GM21786 (cell line): Measurements from ENCODE around the gene MACROH2A1.

ENCODE experiments used
- ATAC-seq: cut with Tn5 transposase; IDR thresholded peaks from one replicate; pipeline ENCODE4 v1.9.1; 2021; ENCODE audit not compliant: unreplicated experiment

MACROH2A1 gene

DNA sequence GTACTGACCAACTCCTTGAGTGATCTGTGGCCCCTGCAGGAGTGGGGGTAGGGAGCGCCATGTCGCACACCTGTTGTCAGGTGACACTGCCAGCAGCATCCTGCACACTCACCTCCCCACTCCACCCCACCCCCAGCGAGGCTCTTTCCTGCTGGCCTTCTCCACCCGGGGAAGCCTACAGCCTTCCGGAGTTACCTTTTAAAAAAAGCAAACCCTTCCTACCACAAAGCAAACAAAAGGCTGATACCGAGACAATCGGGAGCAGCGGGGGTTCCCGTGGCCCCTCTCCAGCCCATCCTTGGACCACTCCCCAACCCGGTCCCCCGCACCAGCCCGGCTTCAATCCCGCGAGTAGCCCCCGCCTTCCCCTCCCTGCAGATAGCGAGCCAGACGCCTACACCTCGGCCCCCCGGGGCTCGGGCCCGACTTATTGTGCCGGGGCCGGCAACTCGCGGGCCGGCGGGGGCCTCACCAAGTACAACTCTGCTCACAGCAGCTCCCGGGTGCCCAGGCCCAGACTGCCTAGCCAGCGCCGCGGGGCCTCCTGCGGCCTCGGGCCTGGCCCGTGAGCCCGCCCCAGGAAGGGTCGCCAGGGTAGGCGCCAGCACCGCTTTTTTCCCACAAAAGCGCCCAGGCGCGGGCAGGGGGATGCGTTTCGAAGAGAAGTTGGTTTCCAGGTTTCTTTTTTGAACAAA, 724 bp downstream of the MACROH2A1 start:
- ATAC-seq: no peak

DNA sequence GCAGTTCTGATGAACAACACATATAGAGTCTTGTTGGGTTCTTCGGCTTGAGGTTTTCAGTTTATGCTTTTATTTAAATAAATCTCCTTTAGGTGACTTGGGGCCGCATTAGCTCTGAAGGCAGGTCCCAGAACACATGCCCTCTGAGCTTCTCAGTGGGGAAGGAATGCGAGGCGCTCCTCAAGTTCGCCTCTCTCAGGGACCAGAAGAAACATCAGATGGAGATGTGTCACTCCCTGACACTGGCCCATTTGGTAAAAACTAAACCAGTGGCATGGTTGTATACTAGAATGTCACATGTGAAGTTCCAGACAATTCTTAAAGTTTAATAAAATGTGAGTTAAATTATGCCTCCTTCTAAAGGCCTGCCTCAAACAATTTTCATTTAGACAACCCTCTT, 1.9 kb downstream of the MACROH2A1 start:
- no peak for ATAC-seq

GRCh38 chr5:135396459-135397055, 2.5 kb downstream of the MACROH2A1 start:
- no peak for ATAC-seq

- no peak for ATAC-seq
Measured at GRCh38 chr5:135395866-135396265, 3.2 kb downstream of the MACROH2A1 start.

DNA sequence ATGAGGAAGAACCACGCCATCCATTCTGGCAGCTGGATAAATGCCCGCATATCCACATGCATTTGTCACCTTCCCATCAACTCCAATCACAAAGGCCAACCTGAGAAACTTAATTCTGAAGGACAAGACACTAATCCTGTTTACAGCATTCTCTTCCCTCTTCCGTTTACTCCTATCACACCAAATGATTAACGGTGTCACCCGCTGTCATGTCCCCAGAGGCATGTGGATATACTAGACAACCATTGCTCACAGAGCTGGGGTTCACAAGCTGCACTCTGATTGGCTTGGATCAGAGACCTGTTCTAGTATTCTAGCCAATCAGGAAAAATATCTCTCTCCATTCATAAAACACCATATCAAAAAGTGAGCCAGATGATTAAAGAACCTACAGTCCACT, 3.6 kb downstream of the MACROH2A1 start:
- ATAC-seq: no peak

DNA sequence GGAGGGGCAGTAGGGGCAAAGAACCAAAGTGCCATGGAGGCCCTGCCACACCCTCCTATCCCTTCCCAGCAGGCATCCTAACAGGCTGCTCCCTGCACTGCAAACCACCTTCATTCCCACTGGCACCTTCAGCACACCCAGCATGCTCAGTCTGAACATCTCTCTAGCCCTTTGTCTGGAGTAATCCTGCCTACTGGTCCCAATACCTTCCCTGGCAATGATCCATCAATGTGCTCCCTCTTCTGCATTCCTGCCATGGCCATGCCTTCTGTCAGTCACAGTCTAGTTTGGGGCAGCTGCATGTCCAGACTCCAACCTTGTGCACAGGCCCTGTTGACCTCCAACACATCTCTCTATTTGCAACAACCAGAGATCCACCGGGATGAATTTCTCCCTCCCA, 4.9 kb downstream of the MACROH2A1 start:
- no peak for ATAC-seq

- ATAC-seq: no peak
Measured at GRCh38 chr5:135393691-135394090, 5.3 kb downstream of the MACROH2A1 start.

DNA sequence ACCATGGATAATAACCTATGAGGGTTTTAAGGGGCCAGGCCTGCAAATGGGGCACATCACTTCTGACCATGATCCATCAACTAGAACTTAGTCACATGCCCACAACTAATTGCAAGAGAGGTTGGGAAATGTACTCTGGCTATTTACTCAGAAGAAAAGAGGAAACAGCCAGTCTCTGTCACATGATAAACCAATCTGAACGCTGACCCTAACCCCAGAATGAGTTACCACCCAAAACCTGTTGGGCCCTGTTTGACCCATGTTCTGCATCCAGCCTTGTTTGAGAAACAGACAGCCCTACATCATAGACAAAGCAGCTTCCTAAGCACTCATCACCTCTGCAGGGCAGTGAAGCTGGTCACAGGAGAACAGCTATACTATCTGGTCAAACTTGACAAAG, 5.8 kb downstream of the MACROH2A1 start:
- no peak for ATAC-seq

GRCh38 chr5:135392256-135392655, 6.8 kb downstream of the MACROH2A1 start:
- ATAC-seq: peak; percentile 50

GRCh38 chr5:135391869-135392255, 7.2 kb downstream of the MACROH2A1 start:
- ATAC-seq: peak; percentile 3

DNA sequence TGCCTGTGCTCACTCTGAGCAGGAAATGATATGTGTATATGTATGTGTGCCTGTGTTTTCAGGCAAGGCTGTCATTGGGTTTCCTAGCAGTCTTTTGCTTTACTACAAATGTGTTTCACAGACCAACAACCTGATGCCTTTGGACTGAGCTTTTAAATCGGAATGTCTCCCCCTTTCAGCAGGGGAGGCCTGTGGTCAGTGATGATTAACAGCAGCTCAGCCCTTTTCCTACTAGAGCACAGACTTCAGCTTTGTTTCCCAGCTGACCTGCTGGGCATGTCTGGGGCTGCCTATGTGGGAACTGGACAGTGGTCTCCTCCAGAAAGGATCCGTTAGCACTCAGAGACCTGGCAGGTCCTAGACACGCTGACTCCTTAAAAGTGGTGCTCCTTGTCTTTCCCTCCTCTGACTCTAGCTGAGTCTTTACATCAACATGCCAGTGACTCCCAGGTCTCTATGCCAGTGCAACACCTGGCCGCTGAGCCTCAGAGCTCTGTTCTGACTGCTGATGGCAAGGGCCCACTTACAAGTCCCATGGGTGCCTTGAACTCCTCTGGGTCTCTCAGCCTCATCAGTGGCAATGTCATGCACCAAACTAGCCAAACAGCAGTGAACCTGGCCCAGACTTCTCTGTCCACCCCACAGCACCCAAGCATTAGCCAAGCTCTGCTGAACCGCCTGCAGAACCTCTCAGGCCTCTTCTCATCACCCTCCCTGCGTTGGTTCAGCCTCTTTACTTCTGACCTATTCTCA, 7.7 kb downstream of the MACROH2A1 start:
- no peak for ATAC-seq

DNA sequence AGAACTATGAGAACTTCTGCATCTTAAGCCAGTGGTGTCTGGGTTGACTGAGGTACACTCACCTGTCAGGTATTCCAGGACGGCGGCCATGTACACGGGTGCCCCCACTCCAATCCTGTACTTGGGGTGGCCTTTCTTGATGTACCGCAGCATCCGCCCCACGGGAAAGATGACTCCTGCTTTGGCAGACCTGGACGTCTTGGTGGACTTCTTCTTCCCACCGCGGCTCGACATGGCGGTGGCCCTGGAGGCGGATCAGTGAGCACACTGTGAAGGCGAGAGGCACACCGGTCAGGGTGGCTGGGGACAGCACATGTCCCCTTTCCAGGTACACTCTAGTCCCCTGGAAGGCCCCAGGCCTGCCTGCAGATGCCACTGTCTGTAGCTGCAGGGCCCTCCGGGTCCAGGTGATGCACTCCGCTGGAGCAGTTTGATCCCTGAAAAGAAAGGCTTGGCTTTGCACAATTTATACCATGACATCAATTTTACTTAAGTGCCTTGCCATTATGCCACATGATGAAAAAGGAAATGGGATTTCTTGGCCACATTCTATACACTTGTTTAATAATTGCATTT, 10.1 kb downstream of the MACROH2A1 start:
- no peak for ATAC-seq

GRCh38 chr5:135387629-135387960, 11.4 kb downstream of the MACROH2A1 start:
- ATAC-seq: no peak

DNA sequence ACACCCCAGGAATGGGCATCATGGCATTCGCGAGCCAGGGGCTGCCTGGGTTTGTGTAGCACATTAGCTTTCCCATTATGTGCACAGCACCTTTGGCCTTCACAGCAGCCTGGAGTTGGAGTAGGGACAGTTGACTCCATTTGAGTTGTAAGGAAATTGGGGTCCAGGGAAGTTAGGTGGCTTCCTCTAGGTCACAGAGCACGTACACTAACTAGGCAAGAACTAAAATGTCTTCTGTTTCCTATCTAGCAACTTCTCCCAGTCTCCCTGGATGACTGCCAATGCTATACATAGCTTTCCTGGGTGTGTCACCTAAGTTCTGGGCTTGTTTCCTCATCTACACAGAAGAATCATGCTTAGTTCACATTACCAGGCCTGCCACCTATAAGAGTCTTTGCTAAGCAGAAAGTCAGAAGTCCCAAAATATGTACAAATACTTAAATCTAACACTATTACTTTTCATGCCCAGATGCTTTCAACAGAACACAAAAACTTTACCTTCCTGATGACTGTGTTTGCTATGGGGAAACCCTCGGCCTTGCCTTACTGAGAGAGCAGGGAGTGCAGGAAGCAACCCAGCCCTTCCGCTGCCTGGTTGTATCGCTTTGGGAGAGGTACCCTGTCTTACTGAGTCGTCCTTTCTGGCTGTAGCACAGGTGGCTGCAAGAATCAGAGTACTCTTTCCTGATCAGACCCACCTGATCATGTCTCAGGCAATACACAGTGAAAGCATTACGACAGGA, 12.0 kb downstream of the MACROH2A1 start:
- ATAC-seq: no peak

DNA sequence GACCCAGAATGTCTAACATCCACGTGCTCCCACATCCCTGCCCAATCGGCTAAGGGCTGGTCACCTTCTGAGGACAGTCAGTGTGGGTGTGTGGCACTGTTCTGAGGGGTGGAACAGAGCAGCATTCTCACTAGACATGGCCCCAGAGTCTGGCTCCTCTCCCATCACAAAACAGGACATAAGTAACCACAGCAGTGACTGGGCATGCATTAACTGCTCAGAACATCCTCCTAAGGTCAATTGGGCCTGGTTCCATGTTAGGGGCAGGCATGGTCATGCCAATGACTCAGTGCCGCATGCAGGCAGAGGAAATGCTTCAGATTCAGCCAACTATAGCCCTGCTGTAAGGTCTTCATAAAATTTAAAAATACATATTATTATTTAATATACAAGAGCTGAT, 12.9 kb downstream of the MACROH2A1 start:
- ATAC-seq: no peak

- no peak for ATAC-seq
Measured at GRCh38 chr5:135385576-135385975, 13.5 kb downstream of the MACROH2A1 start.

DNA sequence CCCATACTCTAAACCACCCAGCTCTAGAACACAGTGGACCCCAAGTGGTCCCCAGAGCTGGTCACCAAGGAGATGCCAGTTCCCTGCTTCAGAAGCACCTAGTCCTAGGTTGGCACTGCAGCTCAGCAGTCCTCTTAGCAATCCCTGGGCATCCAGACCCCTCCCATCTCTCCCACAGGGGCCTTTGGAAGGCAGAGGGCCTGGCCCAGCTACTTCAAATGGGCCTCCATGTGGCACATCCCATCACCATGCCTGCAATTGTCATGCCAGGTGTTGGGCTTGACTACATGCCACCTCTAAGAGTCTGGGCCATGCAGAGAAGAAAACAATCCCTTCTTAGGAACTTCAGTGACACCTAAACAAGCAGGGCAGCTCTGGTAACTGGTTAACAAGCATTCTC, 14.1 kb downstream of the MACROH2A1 start:
- ATAC-seq: no peak

DNA sequence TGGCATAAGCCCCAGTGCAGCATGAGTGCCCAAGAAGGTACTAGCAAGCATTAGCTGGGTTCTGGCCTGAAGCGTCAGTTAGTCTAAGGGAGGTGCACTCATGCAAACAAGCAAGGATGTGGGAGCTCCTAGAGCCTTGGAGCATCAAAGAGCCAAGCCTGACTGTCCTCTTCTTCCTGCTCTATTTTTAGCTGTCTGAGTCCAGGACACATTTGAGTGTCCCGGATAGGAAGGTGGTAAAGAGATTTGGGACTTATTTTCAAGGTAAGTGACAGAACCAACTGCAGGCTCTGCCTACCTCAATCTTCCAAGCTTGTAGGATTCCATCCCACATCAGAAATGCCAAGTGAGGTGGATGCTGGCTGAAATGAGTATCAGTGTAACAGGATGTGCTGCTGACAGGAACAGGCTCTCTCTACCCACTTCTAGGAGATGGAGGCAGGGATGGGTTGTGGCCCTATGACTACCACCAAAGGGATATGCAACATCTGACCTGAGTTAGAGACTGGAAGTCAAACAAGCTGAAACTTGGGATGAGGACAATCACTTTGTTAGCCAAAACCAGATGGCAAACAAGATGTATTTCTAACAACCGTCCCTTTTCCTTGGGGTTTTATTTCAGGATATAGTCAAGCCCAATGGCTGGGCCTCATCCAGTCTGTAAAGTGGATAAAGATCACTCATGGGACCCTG, 15.1 kb downstream of the MACROH2A1 start:
- no peak for ATAC-seq

GRCh38 chr5:135382981-135383380, 16.1 kb downstream of the MACROH2A1 start:
- no peak for ATAC-seq

DNA sequence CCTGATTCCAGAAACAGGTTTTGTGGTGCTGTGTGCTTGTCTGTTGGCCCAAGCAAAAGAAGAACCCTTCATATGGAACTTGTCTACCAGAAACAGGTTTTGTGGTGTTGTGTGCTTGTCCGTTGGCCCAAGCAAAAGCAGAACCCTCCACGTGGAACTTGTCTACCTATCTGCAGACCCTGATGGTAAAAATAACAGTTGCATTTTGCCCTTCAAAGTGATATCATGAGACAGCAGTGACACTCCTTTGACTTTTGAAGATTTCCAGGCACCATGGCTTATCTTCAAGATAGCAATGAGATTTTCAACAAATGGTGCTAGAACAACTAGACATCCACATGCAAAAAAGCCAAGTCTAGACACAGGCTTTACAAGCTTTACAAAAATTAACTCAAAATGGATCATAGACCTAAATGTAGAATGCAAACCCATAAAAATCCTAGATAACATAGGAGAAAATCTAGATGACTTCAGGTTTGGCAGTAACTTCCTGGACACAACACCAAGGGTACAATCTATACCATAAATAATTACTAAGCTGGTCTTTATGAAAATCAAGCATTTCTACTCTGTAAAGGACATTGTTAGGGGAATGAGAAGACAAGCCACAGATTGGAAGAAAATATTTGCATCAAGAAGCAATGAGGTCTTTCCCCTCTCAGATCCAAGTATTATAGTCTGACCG, 16.8 kb downstream of the MACROH2A1 start:
- ATAC-seq: no peak
